Stimulated activated CD4-positive, alpha-beta T cell treated with anti-CD3 and anti-CD28 coated beads, Interleukin-12 subunit alpha, Interleukin-12 subunit beta, amount 100 ng/mL, for 48 hours (primary cell): ENCODE measurements around the gene ZNF329.

Experiments used
- DNase-seq, 3 donors: peaks; one replicate each; pipeline ENCODE4 v3.0.0-alpha.2; 2020; ENCODE audit warnings: low read depth in 2 of 3, low spot score in 1 of 3

Gene ZNF329

GRCh38 chr19:58118979-58119733 is 31.4 kb downstream of the ZNF329 start:
- DNase-seq = no peak

- no peak for DNase-seq
Measured at GRCh38 chr19:58117841-58118575, 32.6 kb downstream of the ZNF329 start.

- no peak for DNase-seq
Measured at GRCh38 chr19:58108546-58108817, 42.1 kb downstream of the ZNF329 start.

GRCh38 chr19:58107778-58108545 is 42.6 kb downstream of the ZNF329 start:
- DNase-seq = no peak

GRCh38 chr19:58098682-58098998 is 51.9 kb downstream of the ZNF329 start:
- no peak for DNase-seq

GRCh38 chr19:58097781-58098681 is 52.6 kb downstream of the ZNF329 start, which contains the start of gene ZSCAN18:
TSS of gene ZSCAN18 (minus strand) at chr19:58098231. CDS start at chr19:58090267, 7,964 bp downstream.
- peak; percentile 91 to 92 (median 91) for DNase-seq

- no peak for DNase-seq
Measured at GRCh38 chr19:58097349-58097748, 53.2 kb downstream of the ZNF329 start.

GRCh38 chr19:58096884-58097283 is 53.7 kb downstream of the ZNF329 start:
- DNase-seq = no peak

GRCh38 chr19:58095328-58095727 is 55.3 kb downstream of the ZNF329 start:
- DNase-seq = no peak

GRCh38 chr19:58093071-58093470 is 57.5 kb downstream of the ZNF329 start:
- no peak for DNase-seq

GRCh38 chr19:58091251-58091995 is 59.2 kb downstream of the ZNF329 start:
- DNase-seq = no peak

- no peak for DNase-seq
Measured at GRCh38 chr19:58089846-58090245, 60.7 kb downstream of the ZNF329 start.

GRCh38 chr19:58088521-58089052 is 62.0 kb downstream of the ZNF329 start:
- DNase-seq = no peak

GRCh38 chr19:58086825-58087710 is 63.5 kb downstream of the ZNF329 start:
- DNase-seq = no peak

- no peak for DNase-seq
Measured at GRCh38 chr19:58085348-58085875, 65.2 kb downstream of the ZNF329 start.

- no peak for DNase-seq
Measured at GRCh38 chr19:58084596-58085347, 65.8 kb downstream of the ZNF329 start.

GRCh38 chr19:58083021-58083420 is 67.6 kb downstream of the ZNF329 start:
- no peak for DNase-seq

GRCh38 chr19:58079792-58080191 is 70.8 kb downstream of the ZNF329 start:
- DNase-seq = no peak
